PC-3 (cell line): ENCODE data around the gene PSD. TPM values are rescaled to one million over a fixed set of nuclear protein-coding genes. Genes with fewer than 3 reads are reported as not detected.

Source experiments
- ATAC-seq: fragments of 200-7000 bp; cut with Tn5 transposase; 2 replicates; pipeline ENCODE4 v1.9.1; 2020; ENCODE audit warnings: mild to moderate bottlenecking, moderate library complexity
- BruUV-seq: library from RNA; stranded (reverse); fragments of 400-500 nt; replicated peaks from 2 replicates; lab custom pipeline; 2021; lab: Mats Ljungman, UMichigan
- CTCF ChIA-PET: fragments of 300-600 bp; sonication (Branson Sonifier 250); formaldehyde crosslinking; loops from one replicate; lab custom pipeline; 2022; ENCODE audit warnings: antibody characterized with exemption; lab: Charles Lee
- POLR2A ChIA-PET: fragments of 300-600 bp; sonication (Branson Sonifier 250); formaldehyde crosslinking; loops from one replicate; lab custom pipeline; 2022; ENCODE audit warnings: antibody characterized with exemption; ENCODE audit not compliant: unreplicated experiment; lab: Charles Lee
- DNase-seq: peaks from one replicate; pipeline ENCODE4 v3.0.0-alpha.2; 2015
- H2AFZ ChIP-seq: fragments of 300-600 bp; sonication (generic); 2 replicates; pipeline ENCODE4 v1.6.0; 2016; ENCODE audit warnings: antibody characterized with exemption, low read length
- H3F3A ChIP-seq: fragments of 300-600 bp; sonication (generic); one replicate; pipeline ENCODE4 v1.6.0; 2017; ENCODE audit warnings: antibody characterized with exemption, low read length, control low read depth, mild to moderate bottlenecking; ENCODE audit not compliant: unreplicated experiment
- H3K27ac ChIP-seq: fragments of 300-600 bp; sonication (generic); 2 replicates; pipeline ENCODE4 v1.5.1; 2016; ENCODE audit warnings: mild to moderate bottlenecking, low read length
- H3K27me3 ChIP-seq: fragments of 300-600 bp; sonication (generic); 2 replicates; pipeline ENCODE4 v1.6.1; 2016; ENCODE audit warnings: low read length, mixed read lengths
- H3K36me3 ChIP-seq: fragments of 300-600 bp; sonication (generic); 2 replicates; pipeline ENCODE4 v1.6.1; 2016; ENCODE audit warnings: low read depth, mixed run types, low read length, mixed read lengths
- H3K4me1 ChIP-seq: fragments of 300-600 bp; sonication (generic); 2 replicates; pipeline ENCODE4 v1.5.1; 2016; ENCODE audit warnings: low read length; ENCODE audit not compliant: insufficient read depth
- H3K4me2 ChIP-seq: fragments of 300-600 bp; sonication (generic); 2 replicates; pipeline ENCODE4 v1.6.0; 2016; ENCODE audit warnings: low read length
- H3K4me3 ChIP-seq: fragments of 300-600 bp; sonication (generic); 2 replicates; pipeline ENCODE4 v1.5.1; 2016; ENCODE audit warnings: mild to moderate bottlenecking, low read length, mixed read lengths
- H3K79me2 ChIP-seq: fragments of 300-600 bp; sonication (generic); 2 replicates; pipeline ENCODE4 v1.6.1; 2017; ENCODE audit warnings: low read length, mixed read lengths
- H3K9ac ChIP-seq: fragments of 300-600 bp; sonication (generic); 2 replicates; pipeline ENCODE4 v1.6.0; 2016; ENCODE audit warnings: mild to moderate bottlenecking, low read length
- H3K9me2 ChIP-seq: fragments of 300-600 bp; sonication (generic); replicated peaks from 2 replicates; pipeline ENCODE4 v1.6.1; 2016; ENCODE audit warnings: mixed run types, low read length, mixed read lengths
- H3K9me3 ChIP-seq: fragments of 300-600 bp; sonication (generic); 2 replicates; pipeline ENCODE4 v1.6.1; 2016; ENCODE audit warnings: low read length, mixed read lengths
- H4K20me1 ChIP-seq: fragments of 300-600 bp; sonication (generic); 2 replicates; pipeline ENCODE4 v1.6.1; 2016; ENCODE audit warnings: low read length, mixed read lengths
- CTCF ChIP-seq: fragments of 300-600 bp; sonication (generic); conservative IDR thresholded peaks from 2 replicates; pipeline ENCODE4 v1.5.1; 2017; ENCODE audit warnings: antibody characterized with exemption, low read depth, mild to moderate bottlenecking, low read length
- EZH2 ChIP-seq: fragments of 300-600 bp; sonication (generic); IDR thresholded peaks from one replicate; pipeline ENCODE4 v1.6.1; 2017; ENCODE audit warnings: antibody characterized with exemption, mild to moderate bottlenecking, low read length; ENCODE audit not compliant: unreplicated experiment
- EZH2phosphoT487 ChIP-seq: fragments of 300-600 bp; sonication (generic); IDR thresholded peaks from 2 replicates; pipeline ENCODE4 v1.6.1; 2018; ENCODE audit warnings: mild to moderate bottlenecking, antibody characterized with exemption, low read length, borderline replicate concordance
- intact Hi-C: fragments of 100-400 bp; cut with micrococcal nuclease; formaldehyde crosslinking; loops from 2 replicates; pipeline ENCODE4 v1.9.0; 2023
- total RNA-seq: library from RNA; depleted of rRNA; stranded (reverse); fragments of >200 nt; gene quantifications from 2 replicates; pipeline ENCODE4 v1.2.3, GENCODE V29; 2014

Gene PSD
- total RNA-seq, 1 experiment from 2014 or later = 0.22 TPM

DNA sequence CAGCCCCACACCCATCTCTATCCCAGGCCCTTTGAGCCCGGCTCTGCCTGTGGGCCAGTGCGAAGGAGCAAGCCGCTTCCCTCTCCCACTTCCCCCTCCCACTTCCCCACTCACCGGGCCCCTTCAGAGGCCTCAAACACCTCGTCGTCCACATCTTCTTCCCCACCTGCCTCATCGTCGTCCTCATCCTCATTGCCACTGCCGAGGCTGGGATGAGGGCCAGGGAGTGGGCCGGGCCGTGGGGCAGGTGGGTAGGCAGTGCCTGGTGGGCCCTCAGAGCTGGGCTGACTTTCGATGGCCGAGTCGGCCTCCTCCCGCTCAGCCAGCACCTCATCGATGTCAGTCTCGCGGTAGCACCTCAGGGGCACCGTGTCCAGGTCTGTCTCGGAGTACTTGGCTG, 3.8 kb downstream of the PSD start:
- no peak overlapping the region for H3K27ac ChIP-seq
- peaks cover 6% of the 10 kb centered on the region; the same call in 1 of the 2 replicates for H3K27me3 ChIP-seq
- no peaks in the 10 kb centered on the region for H3F3A ChIP-seq
- H4K20me1 ChIP-seq = no peaks in the 10 kb centered on the region
- no peaks in the 10 kb centered on the region for H3K36me3 ChIP-seq
- TF ChIP-seq EZH2phosphoT487 = no peak
- no peak for TF ChIP-seq CTCF
- TF ChIP-seq EZH2 = no peak
- H3K4me2 ChIP-seq = no peak overlapping the region
- no peaks in the 10 kb centered on the region for H3K79me2 ChIP-seq
- peaks cover 2% of the 10 kb centered on the region for H3K4me1 ChIP-seq
- ATAC-seq = no peak
- POLR2A ChIA-PET = no interaction called here
- CTCF ChIA-PET = no interaction called here
- no peak overlapping the region for H3K9ac ChIP-seq
- H2AFZ ChIP-seq = no peak overlapping the region
- H3K9me3 ChIP-seq = no peaks in the 10 kb centered on the region
- BruUV-seq = no TSS peak
- intact Hi-C loops = no loop called here
- no peak overlapping the region for H3K4me3 ChIP-seq
- no peak for DNase-seq
- H3K9me2 ChIP-seq = no peaks in the 10 kb centered on the region

- intact Hi-C loops = no loop called here
- BruUV-seq = no TSS peak
- CTCF ChIA-PET = no interaction called here
- no peak overlapping the region for H3K4me2 ChIP-seq
- no peaks in the 10 kb centered on the region for H3K4me1 ChIP-seq
- no peak overlapping the region for H3K27ac ChIP-seq
- no peak for DNase-seq
- no peaks in the 10 kb centered on the region for H3K36me3 ChIP-seq
- POLR2A ChIA-PET = no interaction called here
- no peak for ATAC-seq
- no peaks in the 10 kb centered on the region for H4K20me1 ChIP-seq
- no peak for TF ChIP-seq EZH2
- no peak overlapping the region for H3K9ac ChIP-seq
- H3K79me2 ChIP-seq = no peaks in the 10 kb centered on the region
- no peaks in the 10 kb centered on the region for H3K9me2 ChIP-seq
- H3K4me3 ChIP-seq = no peak overlapping the region
- no peaks in the 10 kb centered on the region for H3K9me3 ChIP-seq
- H3K27me3 ChIP-seq = peaks cover 8% of the 10 kb centered on the region; the same call in 1 of the 2 replicates
- H2AFZ ChIP-seq = no peak overlapping the region
- no peaks in the 10 kb centered on the region for H3F3A ChIP-seq
Observed at GRCh38 chr10:102413806-102414561, 4.6 kb downstream of the PSD start.

DNA sequence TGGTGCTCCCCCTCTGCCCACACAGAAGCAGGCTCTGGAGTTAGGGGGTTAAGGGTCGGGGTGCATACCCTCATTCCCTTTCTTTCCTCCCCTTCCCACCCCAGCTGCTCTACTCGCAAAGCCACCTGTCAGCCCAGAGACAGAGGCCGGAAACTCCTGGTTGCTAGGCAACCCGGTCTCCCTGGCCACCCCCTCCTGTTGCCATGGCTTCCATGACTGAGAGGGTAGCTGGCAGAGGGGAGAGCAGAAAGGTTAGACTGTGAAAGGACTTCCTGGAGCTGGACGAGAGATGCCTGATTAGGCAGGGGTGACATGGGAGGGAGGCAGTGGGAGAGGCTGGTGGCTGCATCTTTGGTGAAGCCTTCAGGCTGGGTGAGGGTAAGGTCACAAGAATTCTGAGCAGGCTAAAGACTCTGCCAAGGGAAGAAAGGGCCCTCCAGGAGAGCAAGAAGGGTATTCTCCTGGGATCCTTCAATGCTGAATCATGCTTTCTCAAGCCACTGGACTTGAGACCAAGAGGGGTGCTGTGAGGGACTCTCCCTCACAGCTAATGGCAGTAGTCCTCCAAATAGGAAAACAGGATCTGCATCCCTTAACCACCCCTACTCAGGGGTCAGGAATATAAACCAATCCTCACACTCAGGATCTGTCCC, 5.4 kb downstream of the PSD start:
- H3F3A ChIP-seq = no peaks in the 10 kb centered on the region
- CTCF ChIA-PET = no interaction called here
- ATAC-seq (no peak), DNase-seq (no peak)
- H3K4me1 ChIP-seq = no peaks in the 10 kb centered on the region
- BruUV-seq = no TSS peak
- no peaks in the 10 kb centered on the region for H4K20me1 ChIP-seq
- peaks cover 8% of the 10 kb centered on the region; the same call in 1 of the 2 replicates for H3K27me3 ChIP-seq
- H3K4me2 ChIP-seq = no peak overlapping the region
- TF ChIP-seq EZH2 = no peak
- no peak for TF ChIP-seq CTCF
- POLR2A ChIA-PET = no interaction called here
- H3K9me2 ChIP-seq = no peaks in the 10 kb centered on the region
- H2AFZ ChIP-seq = no peak overlapping the region
- no peak overlapping the region for H3K27ac ChIP-seq
- no peak overlapping the region for H3K4me3 ChIP-seq
- H3K36me3 ChIP-seq = no peaks in the 10 kb centered on the region
- no peaks in the 10 kb centered on the region for H3K9me3 ChIP-seq
- intact Hi-C loops = no loop called here
- no peaks in the 10 kb centered on the region for H3K79me2 ChIP-seq
- no peak overlapping the region for H3K9ac ChIP-seq
